HG02973 (cell line): ENCODE results near the gene PPP1R15B.

Source experiments
- ATAC-seq: cut with Tn5 transposase; IDR thresholded peaks from one replicate; pipeline ENCODE4 v1.9.1; 2021; ENCODE audit warnings: moderate library complexity; ENCODE audit not compliant: unreplicated experiment

PPP1R15B gene

DNA sequence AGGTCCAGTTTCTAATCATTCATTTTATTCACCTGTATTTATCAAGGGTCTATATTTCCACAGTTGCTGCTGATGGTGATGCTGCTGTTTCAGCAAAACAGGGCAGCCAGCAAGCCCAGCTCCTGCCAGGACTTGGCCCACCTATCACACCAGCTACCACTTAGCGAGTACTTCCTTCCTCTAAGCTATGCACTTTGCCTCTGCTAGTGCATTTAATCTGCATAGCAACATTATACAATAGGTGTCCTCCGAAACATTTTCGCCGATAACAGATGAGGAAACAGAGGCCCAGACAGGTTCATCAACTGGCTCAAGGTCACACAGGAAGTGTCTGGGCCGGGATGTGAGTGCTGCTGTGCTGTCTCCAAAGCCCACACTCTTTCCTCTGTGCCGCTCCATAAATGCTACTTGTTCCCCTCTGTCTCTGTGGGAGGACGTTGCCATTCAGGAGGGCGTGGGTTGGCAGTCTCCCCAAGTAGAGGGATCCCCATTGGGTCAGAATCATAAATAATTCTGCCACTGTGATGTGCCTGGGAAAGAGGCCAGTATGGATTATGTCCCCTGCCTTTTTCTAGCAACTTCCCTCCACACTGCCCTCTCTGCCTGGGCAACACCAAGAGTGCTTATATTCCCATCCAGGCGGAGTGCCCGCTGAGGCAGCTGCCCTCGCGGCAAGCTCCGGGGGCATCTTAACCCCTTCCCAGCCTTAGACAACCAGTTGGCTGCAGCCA lies 42.5 kb downstream of the PPP1R15B start:
- ATAC-seq, result no peak

DNA sequence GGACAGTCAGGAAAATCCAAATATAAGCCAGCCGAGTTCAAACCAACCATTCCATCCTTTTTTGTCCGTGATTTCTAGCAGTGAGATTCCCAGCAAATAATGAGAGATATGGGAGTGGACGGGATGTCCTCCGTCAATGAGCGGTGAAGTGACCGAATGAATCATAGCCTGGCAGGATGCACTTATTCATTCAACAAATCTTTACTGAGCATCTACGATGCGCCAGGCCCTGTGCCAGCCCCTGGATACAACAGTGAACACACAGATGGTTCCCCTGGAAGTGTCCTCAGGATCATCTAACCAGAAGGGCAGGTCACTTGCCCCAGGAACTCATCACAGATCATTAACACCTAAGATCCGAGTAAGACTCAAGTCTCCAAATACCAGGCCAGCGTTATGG lies 43.7 kb downstream of the PPP1R15B start:
- no peak for ATAC-seq

DNA sequence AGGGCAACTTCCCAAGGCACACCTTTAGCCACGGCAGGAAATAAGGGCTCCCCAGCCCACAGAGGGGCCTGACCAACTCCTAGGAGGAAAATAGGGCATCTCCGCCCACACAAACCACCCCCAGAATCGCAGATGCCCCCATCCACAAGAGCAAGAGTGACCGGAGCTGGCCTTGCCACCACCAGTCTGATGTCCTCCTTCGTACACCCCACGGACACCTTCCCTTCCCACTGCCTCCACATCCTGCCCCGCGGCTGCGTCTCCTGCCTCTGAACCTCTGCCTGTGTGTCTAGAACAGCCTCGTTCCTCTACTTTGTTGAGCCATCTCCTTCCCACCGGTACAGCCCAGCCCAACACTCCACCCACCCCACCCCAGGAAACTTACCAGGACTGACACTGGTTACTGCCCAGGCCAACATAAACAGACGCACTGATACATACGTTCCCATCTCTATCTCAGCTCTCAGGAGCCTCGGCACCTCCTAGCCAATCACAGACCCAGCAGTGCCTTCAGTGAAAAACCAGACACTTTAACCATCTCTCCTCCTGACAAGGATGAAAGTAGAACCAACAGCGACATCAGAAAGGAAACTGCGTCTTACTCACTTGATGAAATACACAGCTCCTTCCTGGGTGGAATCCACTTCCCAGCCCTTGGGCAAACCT lies 44.3 kb downstream of the PPP1R15B start:
- no peak for ATAC-seq

DNA sequence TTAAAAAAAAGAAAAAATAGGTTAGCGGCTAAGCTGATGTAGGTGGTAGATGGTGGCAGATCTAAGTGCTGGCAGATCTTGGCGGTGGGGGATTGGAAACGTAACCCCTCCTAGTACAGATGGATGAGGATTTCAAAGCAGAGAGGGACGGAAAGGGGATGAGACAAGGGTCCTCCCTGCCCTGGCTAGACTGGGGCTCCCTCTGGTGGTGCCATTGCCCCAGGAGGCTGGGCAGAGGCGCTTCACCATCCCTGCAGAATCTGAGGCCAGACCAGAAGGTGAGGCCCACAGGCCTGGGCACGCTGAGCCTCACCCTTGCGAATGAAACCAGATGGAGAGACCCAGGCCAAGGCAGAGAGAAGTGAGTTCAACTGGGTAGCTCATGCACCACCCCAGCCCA lies 44.9 kb downstream of the PPP1R15B start:
- ATAC-seq, result no peak

DNA sequence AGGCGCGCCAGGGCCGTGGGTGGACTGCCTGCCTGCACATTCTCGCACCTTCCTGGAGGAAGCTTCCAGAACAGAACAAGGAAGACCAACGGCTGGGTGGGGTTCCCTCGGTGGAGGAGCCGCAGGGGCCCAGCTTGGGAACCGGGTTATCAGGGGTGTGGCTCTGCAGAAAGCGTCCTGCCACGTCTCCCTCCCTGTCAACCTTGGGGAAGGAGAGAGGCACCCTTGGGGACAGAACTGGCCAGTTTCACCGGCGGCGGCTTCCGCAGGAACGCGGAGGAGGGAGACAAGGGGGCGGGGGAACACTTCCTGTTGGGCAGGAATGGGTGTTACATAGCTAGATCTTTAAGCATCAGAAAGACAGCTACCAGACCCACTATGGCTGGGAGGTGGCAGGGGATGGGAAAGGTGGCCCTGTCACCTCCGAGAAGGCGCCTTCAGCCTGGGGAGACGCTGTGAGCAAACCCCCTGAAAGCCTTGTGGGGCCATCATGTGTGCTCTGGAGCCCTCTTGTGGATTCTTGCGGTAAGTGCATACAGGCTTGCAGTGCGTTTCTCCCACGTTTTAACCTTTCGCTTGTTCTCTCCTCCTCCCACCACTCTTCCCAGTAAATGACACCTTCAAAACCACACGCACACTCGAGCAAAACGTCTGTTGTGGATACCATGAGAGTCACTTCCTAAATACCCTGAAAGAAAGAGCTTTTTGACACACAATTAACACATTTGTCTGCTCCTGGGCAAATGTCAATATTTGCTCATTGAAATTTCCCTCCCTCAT lies 48.1 kb downstream of the PPP1R15B start:
- no peak for ATAC-seq

DNA sequence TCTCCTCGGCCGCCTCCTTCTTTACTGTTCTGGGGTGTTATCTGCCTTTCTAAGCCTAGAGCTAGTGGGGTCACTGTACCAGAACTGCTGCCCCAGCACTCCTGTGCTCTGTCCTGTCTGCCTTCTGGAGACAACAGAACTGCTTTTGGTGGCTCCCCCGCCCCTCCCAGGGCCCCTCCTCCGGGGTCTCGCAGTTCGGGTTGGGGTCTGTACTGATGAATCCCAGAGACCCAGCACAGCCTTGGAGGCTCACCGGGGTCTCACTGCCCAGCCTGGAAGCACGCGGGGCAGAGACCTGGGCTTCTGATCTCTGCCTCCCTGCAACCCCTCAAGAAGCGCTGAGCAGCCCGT lies 48.7 kb downstream of the PPP1R15B start:
- no peak for ATAC-seq

DNA sequence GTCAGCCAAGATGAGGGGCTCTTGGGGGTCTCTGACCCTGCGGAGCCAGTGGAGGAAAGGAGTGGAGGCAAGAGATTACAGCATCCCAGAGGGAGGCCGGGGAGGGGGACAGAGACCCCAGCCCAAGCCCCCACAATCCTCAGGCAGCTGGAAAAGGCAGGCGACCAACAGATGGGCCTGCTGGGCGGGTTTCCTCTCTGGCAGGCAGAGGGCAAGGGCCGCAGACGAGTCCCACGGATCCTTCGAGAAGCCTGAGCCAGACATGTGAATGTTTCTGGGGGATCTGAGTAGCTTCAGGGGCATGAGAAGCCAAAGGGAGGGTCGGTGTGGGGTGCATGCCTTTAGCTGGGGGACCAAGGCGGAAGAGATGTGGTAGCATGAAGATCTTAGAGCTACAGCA lies 49.8 kb downstream of the PPP1R15B start:
- no peak for ATAC-seq

DNA sequence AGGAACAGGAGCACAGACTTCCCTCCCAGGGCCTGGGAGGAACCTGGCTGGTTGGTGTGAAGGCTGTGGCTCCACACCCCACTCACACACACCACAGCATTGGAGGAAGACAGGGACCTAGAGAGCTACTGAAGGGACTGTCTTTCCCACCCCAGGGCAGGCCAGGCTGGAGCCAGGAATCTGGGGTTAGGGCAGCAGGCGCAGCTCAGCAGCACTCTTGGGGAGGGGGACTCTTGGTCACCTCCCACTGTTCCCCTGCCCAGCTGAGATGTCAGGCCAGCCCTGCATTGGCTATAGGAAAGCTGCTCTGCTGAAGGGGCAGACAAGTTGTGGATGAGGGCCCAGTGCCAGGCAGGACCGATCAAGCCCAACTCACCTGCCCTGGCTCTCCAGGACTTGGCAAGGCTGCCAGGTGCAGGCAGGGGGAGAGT lies 50.3 kb downstream of the PPP1R15B start:
- ATAC-seq, result no peak

DNA sequence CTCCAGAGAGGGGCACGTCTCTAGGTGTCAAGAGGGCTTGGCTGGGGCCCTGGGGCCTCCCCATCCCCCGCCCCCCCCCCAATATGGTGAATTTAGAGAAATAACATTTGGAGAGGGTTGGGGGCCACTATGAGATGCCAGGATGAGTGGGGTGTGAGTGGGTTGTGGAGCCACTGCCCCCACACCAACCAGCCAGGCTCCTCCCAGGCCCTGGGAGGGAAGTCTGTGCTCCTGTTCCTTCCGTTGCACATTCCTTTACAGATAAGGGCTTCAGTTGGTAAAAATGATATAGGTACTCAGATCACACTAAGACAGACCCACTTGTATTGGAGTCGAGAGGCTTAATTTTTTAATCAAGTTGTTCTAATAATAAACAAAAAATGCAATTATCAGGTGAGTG lies 51.3 kb downstream of the PPP1R15B start:
- ATAC-seq, result no peak

DNA sequence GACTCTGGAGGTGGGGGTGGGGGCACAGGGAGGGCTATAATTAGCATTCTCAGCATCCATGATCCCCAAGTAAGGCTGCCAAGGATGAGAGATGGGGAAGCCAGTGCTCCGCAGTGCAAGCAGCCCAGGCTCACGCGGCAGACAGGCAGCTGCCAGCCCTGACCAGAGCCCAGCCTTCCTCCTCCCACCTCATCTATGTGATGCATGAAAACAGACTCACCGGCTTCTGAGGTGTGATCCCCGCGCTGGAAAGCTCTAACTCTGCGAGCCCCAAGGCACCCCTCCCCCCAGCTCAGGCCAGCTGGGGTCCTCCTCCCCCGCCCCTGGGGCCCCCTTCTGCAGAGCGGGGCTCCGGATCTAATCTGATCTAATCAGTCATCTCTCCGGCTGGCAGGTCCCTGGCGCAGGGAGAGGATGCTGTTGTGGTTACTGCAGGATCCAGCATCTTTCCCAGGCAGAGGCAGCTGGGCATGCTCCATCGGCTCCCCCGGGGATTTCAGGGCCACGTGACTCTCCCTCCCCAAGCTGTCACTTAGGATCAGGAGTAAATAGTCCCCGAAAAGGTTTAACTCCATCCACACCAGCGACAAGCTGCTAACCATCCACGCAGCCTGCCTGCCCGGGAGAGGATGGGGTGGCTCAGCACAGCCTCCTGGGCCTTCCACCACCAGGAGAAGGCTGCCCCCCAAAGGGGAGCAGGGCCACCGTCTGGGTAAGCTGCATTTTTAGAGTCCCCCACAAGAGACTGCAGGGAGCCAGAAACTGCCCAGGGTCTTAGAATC lies 52.0 kb downstream of the PPP1R15B start, which contains the start of gene PLEKHA6:
Gene PLEKHA6, minus strand, starts transcription at position 456 of the 782 bp plus-strand sequence. CDS start 86,202 bp downstream, outside the sequence.
- no peak for ATAC-seq

DNA sequence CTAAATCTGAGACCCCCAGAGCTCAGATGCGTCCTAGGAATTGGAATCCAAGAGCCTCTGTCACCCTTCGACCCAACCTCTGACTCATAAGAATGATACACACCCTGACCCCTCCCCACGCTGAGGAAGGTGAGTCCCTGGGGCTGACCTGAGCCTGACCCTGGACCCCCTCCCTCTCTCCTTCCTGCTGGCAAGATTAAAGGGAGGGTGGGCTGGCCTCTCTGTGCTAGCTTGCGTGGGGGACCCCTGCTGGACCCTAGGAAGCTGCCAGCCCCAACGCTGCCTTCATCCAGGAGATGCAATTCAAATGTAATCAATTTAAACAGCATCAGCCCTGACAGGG lies 52.5 kb downstream of the PPP1R15B start:
- no peak for ATAC-seq

DNA sequence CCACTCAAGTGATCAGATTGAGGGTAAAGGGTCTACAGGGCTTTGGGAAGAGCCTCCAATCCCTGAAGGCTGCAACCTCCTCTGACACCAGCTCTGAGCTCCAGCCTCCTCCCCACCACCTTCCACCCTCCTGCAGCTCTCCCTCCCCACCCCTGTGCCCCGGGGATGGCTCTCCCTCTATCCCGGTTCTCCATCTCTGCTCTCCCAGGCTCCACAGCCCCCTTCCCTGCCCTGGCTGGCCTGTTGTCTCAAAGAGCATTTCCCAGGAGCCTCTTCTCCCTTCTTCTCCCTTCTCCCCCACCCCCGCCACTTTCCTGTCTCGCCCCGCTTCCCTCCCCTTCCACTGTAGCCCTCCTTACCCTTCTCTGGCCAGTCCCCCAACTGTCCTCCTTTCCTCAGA lies 53.0 kb downstream of the PPP1R15B start:
- no peak for ATAC-seq

DNA sequence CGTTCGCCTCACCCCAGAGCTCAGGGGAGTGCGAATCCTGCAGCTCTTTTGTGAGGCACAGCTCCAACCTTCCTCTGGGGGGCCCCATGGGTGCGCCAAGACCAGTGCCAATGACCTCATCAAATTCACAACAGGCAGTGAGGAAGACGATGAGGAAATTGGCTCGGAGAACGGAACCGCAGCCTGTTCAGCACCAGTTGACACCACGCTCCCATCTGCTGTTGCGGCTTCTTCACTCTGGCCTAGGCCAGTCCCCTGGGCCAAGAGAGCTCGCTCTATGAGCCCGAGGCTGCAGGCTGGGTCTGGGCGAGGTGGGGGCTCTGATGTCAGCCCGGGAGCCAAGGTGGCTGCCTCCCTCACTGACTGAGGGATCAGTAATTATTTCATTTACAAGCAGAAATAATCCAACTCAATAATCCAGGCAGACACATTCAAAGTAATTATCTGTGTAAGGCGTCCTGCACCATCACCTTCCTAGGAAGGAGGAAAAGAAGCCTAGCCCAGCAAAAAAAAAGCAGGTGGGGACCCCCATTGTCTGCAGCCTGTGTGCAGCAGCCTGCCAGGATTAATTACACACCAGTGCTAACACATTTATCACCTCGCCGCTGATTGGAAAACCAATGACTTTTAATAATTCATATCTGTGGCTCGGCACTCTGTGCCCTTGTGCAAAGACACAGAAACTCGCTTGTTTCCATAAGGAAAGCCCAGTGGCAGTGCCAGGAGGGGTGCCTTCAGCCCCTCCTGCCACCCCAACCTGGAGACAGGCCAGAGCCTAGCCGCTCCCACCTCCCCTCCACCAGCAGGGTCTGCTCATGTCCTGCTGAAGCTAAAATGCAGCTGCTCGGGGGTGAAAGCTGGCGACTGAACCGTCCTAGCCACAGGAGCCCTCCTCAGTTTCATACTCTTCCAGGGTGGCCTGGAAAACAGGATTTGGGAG lies 53.8 kb downstream of the PPP1R15B start:
- ATAC-seq, result no peak

DNA sequence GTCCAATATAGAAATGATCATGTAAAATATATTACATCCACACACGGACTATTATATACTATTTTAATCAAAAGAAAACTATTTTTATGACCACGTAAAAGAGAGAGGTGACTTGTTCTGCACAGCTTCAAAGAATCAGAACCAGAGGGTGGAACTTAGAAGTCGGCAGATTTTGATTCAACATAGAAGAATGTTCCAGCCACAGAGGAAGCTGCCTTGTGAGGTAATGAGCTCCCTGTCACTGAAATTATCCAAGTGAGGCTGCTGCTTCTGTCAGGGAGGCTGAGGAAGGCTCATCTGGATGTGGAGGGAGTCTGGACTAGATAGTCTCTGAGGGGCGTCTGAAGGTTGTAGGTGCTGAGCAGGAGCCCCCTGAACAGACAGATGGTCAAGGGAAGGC lies 54.6 kb downstream of the PPP1R15B start:
- ATAC-seq, result no peak

DNA sequence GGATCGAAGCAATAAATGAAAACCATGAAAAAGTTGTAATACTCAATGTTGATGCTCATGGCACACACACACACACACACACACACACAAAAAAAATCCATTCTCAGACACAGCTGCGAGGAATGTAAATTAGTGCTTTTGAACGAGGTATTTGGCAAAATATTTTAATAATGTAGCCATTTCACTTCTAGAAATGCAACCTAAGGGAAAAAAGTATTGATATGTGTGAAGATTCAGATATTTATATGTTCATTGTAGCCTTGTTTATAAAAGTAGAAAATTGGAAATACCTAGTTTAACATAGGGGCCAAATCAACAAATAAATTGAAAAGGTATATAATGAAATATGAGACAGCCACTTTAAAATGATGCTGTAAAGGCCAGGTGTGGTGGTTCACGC lies 55.7 kb downstream of the PPP1R15B start:
- no peak for ATAC-seq

DNA sequence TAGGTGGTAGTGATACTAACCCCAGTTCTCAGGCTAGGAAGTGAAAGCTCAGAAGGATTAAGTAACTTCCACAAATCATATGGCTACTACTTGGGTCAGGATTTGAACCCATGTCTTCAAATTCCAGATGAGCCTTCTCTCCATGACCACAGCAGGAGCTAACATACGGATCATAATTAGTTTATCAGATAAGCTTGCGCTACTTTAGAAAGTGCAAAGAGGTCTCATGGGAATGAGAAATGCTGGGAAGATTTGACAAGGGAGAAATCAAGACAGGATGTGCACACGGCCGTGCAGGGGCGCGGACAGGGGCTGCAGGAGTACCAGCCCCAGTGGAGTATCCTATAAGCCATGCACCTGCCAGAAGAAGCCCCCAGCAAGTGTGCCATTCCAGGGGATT lies 57.0 kb downstream of the PPP1R15B start:
- ATAC-seq, result no peak
